ENCODE data around the gene PDK2.

The PDK2 gene

GRCh38 chr17:50094753-50095619, at the start of gene PDK2:
PDK2 (plus strand) TSS chr17:50095351; CDS start chr17:50095436, 85 bp downstream.
- peak; percentile 91 for DNase-seq (ENCODE audit: low read depth in 2 of 2)

GRCh38 chr17:50046179-50046578, 49.0 kb upstream of the PDK2 start:
- no peak for DNase-seq (ENCODE audit: low read depth in 2 of 2)

GRCh38 chr17:50046667-50047066, 48.5 kb upstream of the PDK2 start:
- DNase-seq (ENCODE audit: low read depth in 2 of 2) = no peak

- DNase-seq (ENCODE audit: low read depth in 2 of 2) = no peak
Observed at GRCh38 chr17:50047083-50047482, 48.1 kb upstream of the PDK2 start.

GRCh38 chr17:50047488-50048126, 47.5 kb upstream of the PDK2 start:
- DNase-seq (ENCODE audit: low read depth in 2 of 2) = no peak

- DNase-seq (ENCODE audit: low read depth in 2 of 2) = no peak
Observed at GRCh38 chr17:50048146-50048720, 46.9 kb upstream of the PDK2 start.

GRCh38 chr17:50048988-50049387, 46.2 kb upstream of the PDK2 start:
- no peak for DNase-seq (ENCODE audit: low read depth in 2 of 2)

- DNase-seq (ENCODE audit: low read depth in 2 of 2) = no peak
Observed at GRCh38 chr17:50049636-50050035, 45.5 kb upstream of the PDK2 start.

- DNase-seq (ENCODE audit: low read depth in 2 of 2) = no peak
Observed at GRCh38 chr17:50050431-50051032, 44.6 kb upstream of the PDK2 start.

GRCh38 chr17:50051082-50051576, 44.0 kb upstream of the PDK2 start:
- DNase-seq (ENCODE audit: low read depth in 2 of 2) = peak; percentile 51 to 52

- no peak for DNase-seq (ENCODE audit: low read depth in 2 of 2)
Observed at GRCh38 chr17:50051606-50052005, 43.5 kb upstream of the PDK2 start.

GRCh38 chr17:50052241-50052796, 42.8 kb upstream of the PDK2 start:
- DNase-seq (ENCODE audit: low read depth in 2 of 2) = no peak

GRCh38 chr17:50052822-50053653, 42.1 kb upstream of the PDK2 start:
- DNase-seq (ENCODE audit: low read depth in 2 of 2) = no peak

GRCh38 chr17:50053654-50053960, 41.5 kb upstream of the PDK2 start:
- no peak for DNase-seq (ENCODE audit: low read depth in 2 of 2)

- DNase-seq (ENCODE audit: low read depth in 2 of 2) = peak in 1 of 2 donors; percentile 5
Observed at GRCh38 chr17:50055055-50055425, 40.1 kb upstream of the PDK2 start.

GRCh38 chr17:50055426-50056216, 39.5 kb upstream of the PDK2 start, which contains the start of gene ITGA3:
ITGA3 (plus strand) TSS chr17:50056110; CDS start chr17:50056440, 330 bp downstream.
- peak; percentile 40 to 62 for DNase-seq (ENCODE audit: low read depth in 2 of 2)

- DNase-seq (ENCODE audit: low read depth in 2 of 2) = peak; percentile 53 to 54
Observed at GRCh38 chr17:50056217-50056960, 38.8 kb upstream of the PDK2 start.

GRCh38 chr17:50056961-50057330, 38.2 kb upstream of the PDK2 start:
- no peak for DNase-seq (ENCODE audit: low read depth in 2 of 2)

GRCh38 chr17:50057521-50057991, 37.6 kb upstream of the PDK2 start:
- no peak for DNase-seq (ENCODE audit: low read depth in 2 of 2)

All from stimulated activated CD4-positive, alpha-beta T cell treated with anti-CD3 and anti-CD28 coated beads, Interleukin-1b, Interleukin-23, amount 100 ng/mL, for 4 hours (primary cell).